WI38 (cell line): ENCODE data around the gene LSAMP.

ENCODE experiments used
- H3K4me3 ChIP-seq: 2 replicates; pipeline ENCODE4 v1.5.1; 2011; ENCODE audit warnings: low read depth, mild to moderate bottlenecking, control low read depth, low read length
- CTCF ChIP-seq: IDR thresholded peaks from 2 replicates; pipeline ENCODE4 v1.5.1; 2012; ENCODE audit warnings: low read depth, mild to moderate bottlenecking, control low read depth, low read length

Gene LSAMP

GRCh38 chr3:116318370-116318769 is 126.9 kb downstream of the LSAMP start:
- no peak overlapping the region for H3K4me3 ChIP-seq
- TF ChIP-seq CTCF = no peak

GRCh38 chr3:116316771-116317170 is 128.5 kb downstream of the LSAMP start:
- TF ChIP-seq CTCF = no peak
- H3K4me3 ChIP-seq = no peak overlapping the region

GRCh38 chr3:116314476-116314875 is 130.8 kb downstream of the LSAMP start:
- no peak overlapping the region for H3K4me3 ChIP-seq
- TF ChIP-seq CTCF = no peak

GRCh38 chr3:116306720-116307119 is 138.6 kb downstream of the LSAMP start:
- H3K4me3 ChIP-seq = no peak overlapping the region
- no peak for TF ChIP-seq CTCF

- H3K4me3 ChIP-seq = no peak overlapping the region
- TF ChIP-seq CTCF = no peak
These were observed 139.1 kb downstream of the LSAMP start for GRCh38 chr3:116306149-116306548.

GRCh38 chr3:116302087-116302747 is 143.1 kb downstream of the LSAMP start:
- no peak overlapping the region for H3K4me3 ChIP-seq
- TF ChIP-seq CTCF = no peak

- TF ChIP-seq CTCF = no peak
- H3K4me3 ChIP-seq = no peak overlapping the region
These were observed 143.9 kb downstream of the LSAMP start for GRCh38 chr3:116301422-116301821.
